NCI-H2107 treated with DMSO at 0.1 percent for 48 hours (cell line): Measurements from ENCODE around the gene NPC1.

ENCODE experiments used
- DNase-seq: peaks from one replicate; lab custom pipeline; 2025; ENCODE audit not compliant: unreplicated experiment; lab: John Stamatoyannopoulos, UW

The NPC1 gene

GRCh38 chr18:23550898-23551297 is 35.4 kb downstream of the NPC1 start:
- DNase-seq, result no peak

GRCh38 chr18:23548719-23549118 is 37.6 kb downstream of the NPC1 start:
- no peak for DNase-seq

- DNase-seq, result no peak
Measured at GRCh38 chr18:23548275-23548674, 38.0 kb downstream of the NPC1 start.

GRCh38 chr18:23547846-23548245 is 38.5 kb downstream of the NPC1 start:
- DNase-seq, result no peak

GRCh38 chr18:23547306-23547705 is 39.0 kb downstream of the NPC1 start:
- no peak for DNase-seq

GRCh38 chr18:23545247-23545789 is 41.0 kb downstream of the NPC1 start:
- no peak for DNase-seq

- no peak for DNase-seq
Measured at GRCh38 chr18:23542461-23542860, 43.8 kb downstream of the NPC1 start.

GRCh38 chr18:23541349-23542093 is 44.8 kb downstream of the NPC1 start:
- no peak for DNase-seq

- DNase-seq, result no peak
Measured at GRCh38 chr18:23540867-23541266, 45.4 kb downstream of the NPC1 start.

GRCh38 chr18:23539911-23540525 is 46.3 kb downstream of the NPC1 start:
- no peak for DNase-seq

- DNase-seq, result no peak
Measured at GRCh38 chr18:23539296-23539695, 47.0 kb downstream of the NPC1 start.

GRCh38 chr18:23538870-23539269 is 47.4 kb downstream of the NPC1 start:
- DNase-seq, result no peak

- DNase-seq, result no peak
Measured at GRCh38 chr18:23538001-23538400, 48.3 kb downstream of the NPC1 start.

- DNase-seq, result no peak
Measured at GRCh38 chr18:23537274-23537673, 49.0 kb downstream of the NPC1 start.

GRCh38 chr18:23536204-23536603 is 50.1 kb downstream of the NPC1 start:
- no peak for DNase-seq

- no peak for DNase-seq
Measured at GRCh38 chr18:23534276-23534675, 52.0 kb downstream of the NPC1 start.

- DNase-seq, result no peak
Measured at GRCh38 chr18:23532848-23533247, 53.5 kb downstream of the NPC1 start.

GRCh38 chr18:23531912-23532311 is 54.4 kb downstream of the NPC1 start:
- no peak for DNase-seq

- no peak for DNase-seq
Measured at GRCh38 chr18:23530195-23530594, 56.1 kb downstream of the NPC1 start.

GRCh38 chr18:23529604-23530003 is 56.7 kb downstream of the NPC1 start:
- DNase-seq, result no peak

GRCh38 chr18:23528580-23529472 is 57.5 kb downstream of the NPC1 start:
- DNase-seq, result no peak
